ENCODE measurements around the gene PSME3IP1. TPM values are rescaled to one million over a fixed set of nuclear protein-coding genes. Genes with fewer than 3 reads are reported as not detected.

Gene PSME3IP1
- total and polyA plus RNA-seq, 12 donors = 49.6 to 66.8 (median 61.4) TPM

DNA sequence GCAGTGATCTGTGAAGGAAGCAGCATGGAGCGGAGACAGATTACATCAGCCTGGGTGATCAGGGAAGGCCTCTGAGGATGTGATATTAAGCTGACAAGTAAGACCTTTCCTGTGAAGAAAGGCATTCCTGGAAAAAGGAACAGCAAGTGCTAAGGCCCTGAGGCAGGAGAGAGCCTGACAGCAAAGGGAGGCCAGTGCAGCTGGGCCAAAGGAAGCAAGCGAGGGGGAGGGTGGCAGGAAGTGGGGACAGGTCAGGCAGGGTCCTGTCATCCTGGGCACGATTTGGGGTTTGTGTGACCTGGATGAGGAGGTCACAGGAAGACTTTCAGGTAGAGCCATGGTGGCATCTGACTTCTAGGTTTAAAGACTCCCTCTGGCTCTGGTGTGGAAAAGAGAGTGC lies 81.1 kb downstream of the PSME3IP1 start:
- H3K27me3 ChIP-seq = no peaks in the 10 kb centered on the region
- 62 to 76% methylated on average over 3 of the region's 3 CpGs for WGBS, 2 donors
- TF ChIP-seq, protein P1, sequence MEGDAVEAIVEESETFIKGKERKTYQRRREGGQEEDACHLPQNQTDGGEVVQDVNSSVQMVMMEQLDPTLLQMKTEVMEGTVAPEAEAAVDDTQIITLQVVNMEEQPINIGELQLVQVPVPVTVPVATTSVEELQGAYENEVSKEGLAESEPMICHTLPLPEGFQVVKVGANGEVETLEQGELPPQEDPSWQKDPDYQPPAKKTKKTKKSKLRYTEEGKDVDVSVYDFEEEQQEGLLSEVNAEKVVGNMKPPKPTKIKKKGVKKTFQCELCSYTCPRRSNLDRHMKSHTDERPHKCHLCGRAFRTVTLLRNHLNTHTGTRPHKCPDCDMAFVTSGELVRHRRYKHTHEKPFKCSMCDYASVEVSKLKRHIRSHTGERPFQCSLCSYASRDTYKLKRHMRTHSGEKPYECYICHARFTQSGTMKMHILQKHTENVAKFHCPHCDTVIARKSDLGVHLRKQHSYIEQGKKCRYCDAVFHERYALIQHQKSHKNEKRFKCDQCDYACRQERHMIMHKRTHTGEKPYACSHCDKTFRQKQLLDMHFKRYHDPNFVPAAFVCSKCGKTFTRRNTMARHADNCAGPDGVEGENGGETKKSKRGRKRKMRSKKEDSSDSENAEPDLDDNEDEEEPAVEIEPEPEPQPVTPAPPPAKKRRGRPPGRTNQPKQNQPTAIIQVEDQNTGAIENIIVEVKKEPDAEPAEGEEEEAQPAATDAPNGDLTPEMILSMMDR (IDR thresholded peaks at IDR 0.05) = no peak
- intact Hi-C loops (cut with DNase I) = loop anchor here in 2 of 10 donors (5.0 to 10.0 kb wide), 2 partner anchors 43 to 50 kb away; no protein-coding TSS in a partner anchor
- no peak overlapping the region for H3K4me3 ChIP-seq
- no peak for DNase-seq
- peaks cover 0 to 40% (median 26%) of the 10 kb centered on the region in 9 donors for H3K4me1 ChIP-seq
- no peaks in the 10 kb centered on the region for H3K36me3 ChIP-seq
- H3K9me3 ChIP-seq = no peaks in the 10 kb centered on the region
- no peak for ATAC-seq
- no peak overlapping the region for H3K27ac ChIP-seq

DNA sequence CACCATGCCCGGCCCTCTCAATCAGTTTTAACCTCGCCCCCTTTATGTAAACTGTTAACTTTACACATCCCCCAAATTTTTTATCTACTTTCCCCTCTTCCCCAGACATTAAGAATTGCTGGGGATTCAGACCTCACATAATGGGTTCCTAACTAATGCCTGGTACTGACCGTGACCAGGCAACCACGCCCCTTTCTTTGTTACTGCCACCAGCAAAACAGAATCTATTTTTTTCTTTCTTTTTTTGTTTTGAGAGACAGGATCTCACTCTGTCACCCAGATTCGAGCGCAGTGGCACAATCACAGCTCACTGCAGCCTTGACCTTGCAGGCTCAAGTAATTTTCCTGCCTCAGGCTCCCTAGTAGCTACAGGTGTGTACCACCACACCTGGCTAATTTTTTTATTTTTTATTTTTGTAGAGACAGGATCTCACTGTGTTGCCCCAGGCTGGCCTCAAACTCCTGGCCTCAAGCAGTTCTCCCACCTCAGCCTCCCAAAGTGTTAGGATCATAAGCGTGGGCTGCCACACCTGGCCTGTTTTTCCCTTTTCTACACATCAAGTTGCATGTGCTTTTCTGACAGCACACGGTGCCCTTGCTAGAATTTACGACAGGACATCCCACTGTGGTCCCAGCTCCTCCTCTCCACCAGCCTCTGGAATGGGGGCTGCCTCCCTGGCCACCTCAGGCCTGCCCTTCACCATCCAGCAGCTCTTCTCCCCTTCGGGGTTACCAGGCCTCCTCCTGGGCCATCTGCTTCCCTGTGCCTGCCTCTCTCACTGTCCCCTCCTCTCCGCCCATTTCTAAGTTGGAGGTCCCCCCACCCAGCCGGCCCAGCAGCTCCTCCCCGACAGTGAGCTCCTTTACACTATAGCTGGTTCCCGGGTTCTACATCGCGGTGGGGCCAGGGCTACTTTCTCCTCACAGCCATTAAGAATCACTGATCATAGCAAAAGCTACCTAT lies 82.7 kb downstream of the PSME3IP1 start:
- Histone ChIP-seq H3K36me3 (no peaks in the 10 kb centered on the region), H3K4me3 (no peak overlapping the region), H3K27me3 (no peaks in the 10 kb centered on the region), H3K4me1 (peaks cover 0 to 46% (median 29%) of the 10 kb centered on the region in 9 donors), H3K27ac (no peak overlapping the region), H3K9me3 (no peaks in the 10 kb centered on the region)
- WGBS, 2 donors = 86% methylated on average over 16 of the region's 16 CpGs
- ATAC-seq = no peak
- intact Hi-C loops (cut with DNase I) = loop anchor here in 1 of 10 donors (10.0 kb wide), 1 partner anchor 52 kb away; no protein-coding TSS in a partner anchor
- TF ChIP-seq, protein P1 (IDR thresholded peaks at IDR 0.05) = no peak
- DNase-seq = no peak

Other genes with a start within 250 kb of the PSME3IP1 start
- 1 to 10 TPM in 1 of 10 donors, under 1 TPM in 6, not detected in 3; 0.17 to 2.1 (median 0.31) TPM for gene CETP, start 224.1 kb downstream of the PSME3IP1 start, total RNA-seq
- gene CETP, start 224.1 kb downstream of the PSME3IP1 start, polyA plus RNA-seq = under 1 TPM; 0.15 to 0.32 TPM
- 10 to 100 TPM in 8 of 10 donors, 1 to 10 TPM in 2; 7.5 to 49.6 (median 13.5) TPM for gene NLRC5, start 196.5 kb downstream of the PSME3IP1 start, total RNA-seq
- 10 to 100 TPM in 1 of 2 donors, 1 to 10 TPM in 1; 6.2 to 26.0 TPM for gene NLRC5, start 196.5 kb downstream of the PSME3IP1 start, polyA plus RNA-seq
- gene CPNE2, start 93.5 kb downstream of the PSME3IP1 start, total RNA-seq = 10 to 100 TPM in 6 of 10 donors, 1 to 10 TPM in 4; 6.5 to 18.0 (median 10.7) TPM
- 10 to 100 TPM; 23.5 to 32.1 TPM for gene CPNE2, start 93.5 kb downstream of the PSME3IP1 start, polyA plus RNA-seq
- 10 to 100 TPM; 14.7 to 21.4 (median 18.5) TPM for gene RSPRY1, start 290 bp upstream of the PSME3IP1 start, total RNA-seq
- gene RSPRY1, start 290 bp upstream of the PSME3IP1 start, polyA plus RNA-seq = 1 to 10 TPM; 6.9 to 9.5 TPM
- gene ARL2BP, start 59.2 kb upstream of the PSME3IP1 start, total RNA-seq = 10 to 100 TPM; 39.9 to 53.9 (median 45.9) TPM
- 10 to 100 TPM; 33.4 to 57.9 TPM for gene ARL2BP, start 59.2 kb upstream of the PSME3IP1 start, polyA plus RNA-seq
- gene PLLP, start 98.6 kb upstream of the PSME3IP1 start, total RNA-seq = 1 to 10 TPM; 1.7 to 4.0 (median 2.2) TPM
- 10 to 100 TPM in 1 of 2 donors, 1 to 10 TPM in 1; 7.0 to 10.6 TPM for gene PLLP, start 98.6 kb upstream of the PSME3IP1 start, polyA plus RNA-seq
- gene CCL22, start 172.7 kb upstream of the PSME3IP1 start, total RNA-seq = under 1 TPM in 1 of 10 donors, not detected in 9; 0.60 TPM
- under 1 TPM in 1 of 2 donors, not detected in 1; 0.07 TPM for gene CCL22, start 172.7 kb upstream of the PSME3IP1 start, polyA plus RNA-seq
- 10 to 100 TPM in 9 of 10 donors, 1 to 10 TPM in 1; 7.8 to 46.3 (median 14.5) TPM for gene CX3CL1, start 186.5 kb upstream of the PSME3IP1 start, total RNA-seq
- 10 to 100 TPM; 15.1 to 19.0 TPM for gene CX3CL1, start 186.5 kb upstream of the PSME3IP1 start, polyA plus RNA-seq
- 1 to 10 TPM in 1 of 10 donors, not detected in 9; 1.0 TPM for gene CCL17, start 218.7 kb upstream of the PSME3IP1 start, total RNA-seq
- gene CCL17, start 218.7 kb upstream of the PSME3IP1 start, polyA plus RNA-seq = under 1 TPM in 1 of 2 donors, not detected in 1; 0.35 TPM